Activated CD8-positive, alpha-beta memory T cell treated with anti-CD3 and anti-CD28 coated beads for 36 hours (primary cell): ENCODE results near the gene CADM3. TPM values are rescaled to one million over a fixed set of nuclear protein-coding genes. Genes with fewer than 3 reads are reported as not detected.

Experiments used
- CTCF ChIA-PET: fragments of 350-600 bp; sonication (Branson Sonifier 250); formaldehyde crosslinking; loops from one replicate; lab custom pipeline; 2021; ENCODE audit warnings: antibody characterized with exemption; lab: Charles Lee
- POLR2A ChIA-PET: fragments of 350-600 bp; sonication (Branson Sonifier 250); formaldehyde crosslinking; loops from one replicate; lab custom pipeline; 2021; ENCODE audit warnings: antibody characterized with exemption; lab: Charles Lee
- total RNA-seq, 2 experiments: library from RNA; stranded (reverse); gene quantifications; one replicate each; pipeline ENCODE4 v1.2.3, GENCODE V29; 2021

The CADM3 gene
- total RNA-seq, 2 experiments from 2014 or later: not detected

GRCh38 chr1:159171688-159172501 lies 480 bp downstream of the CADM3 start:
- POLR2A ChIA-PET: no interaction called here
- CTCF ChIA-PET: no interaction called here

- ChIA-PET CTCF (no interaction called here), POLR2A (no interaction called here)
Measured at GRCh38 chr1:159172614-159173291, 1.3 kb downstream of the CADM3 start.

- CTCF ChIA-PET: interaction anchor here (1.5 kb wide), 1 partner anchor 42 kb away, joined by 3 read pairs; no protein-coding TSS in a partner anchor
- POLR2A ChIA-PET: no interaction called here
Measured at GRCh38 chr1:159173320-159173719, 1.9 kb downstream of the CADM3 start.

GRCh38 chr1:159175571-159175970 lies 4.2 kb downstream of the CADM3 start:
- ChIA-PET CTCF (no interaction called here), POLR2A (no interaction called here)

GRCh38 chr1:159177272-159177907 lies 6.0 kb downstream of the CADM3 start:
- CTCF ChIA-PET: no interaction called here
- POLR2A ChIA-PET: no interaction called here

GRCh38 chr1:159179906-159180305 lies 8.5 kb downstream of the CADM3 start:
- POLR2A ChIA-PET: no interaction called here
- CTCF ChIA-PET: no interaction called here

- POLR2A ChIA-PET: no interaction called here
- CTCF ChIA-PET: no interaction called here
Measured at GRCh38 chr1:159180516-159180915, 9.1 kb downstream of the CADM3 start.

GRCh38 chr1:159181328-159182024 lies 10.1 kb downstream of the CADM3 start:
- ChIA-PET CTCF (no interaction called here), POLR2A (no interaction called here)

- POLR2A ChIA-PET: no interaction called here
- CTCF ChIA-PET: no interaction called here
Measured at GRCh38 chr1:159184201-159184600, 12.8 kb downstream of the CADM3 start.

GRCh38 chr1:159185121-159185520 lies 13.7 kb downstream of the CADM3 start:
- POLR2A ChIA-PET: no interaction called here
- CTCF ChIA-PET: no interaction called here

- CTCF ChIA-PET: no interaction called here
- POLR2A ChIA-PET: no interaction called here
Measured at GRCh38 chr1:159187033-159187432, 15.6 kb downstream of the CADM3 start.

GRCh38 chr1:159187647-159188374 lies 16.4 kb downstream of the CADM3 start:
- ChIA-PET CTCF (no interaction called here), POLR2A (no interaction called here)

- CTCF ChIA-PET: no interaction called here
Measured at GRCh38 chr1:159188375-159188788, 17.0 kb downstream of the CADM3 start.

GRCh38 chr1:159190441-159190840 lies 19.0 kb downstream of the CADM3 start:
- CTCF ChIA-PET: no interaction called here

More at GRCh38 chr1:159188375-159188788, 17.0 kb downstream of the CADM3 start:
- POLR2A ChIA-PET: no interaction called here

GRCh38 chr1:159196543-159196942 lies 25.1 kb downstream of the CADM3 start:
- ChIA-PET POLR2A (no interaction called here), CTCF (interaction anchor here (3.5 kb wide), 1 partner anchor 11 kb away, joined by 17 read pairs; no protein-coding TSS in a partner anchor)

More at GRCh38 chr1:159190441-159190840, 19.0 kb downstream of the CADM3 start:
- POLR2A ChIA-PET: no interaction called here

GRCh38 chr1:159197561-159198557 lies 26.4 kb downstream of the CADM3 start:
- POLR2A ChIA-PET: no interaction called here
- CTCF ChIA-PET: interaction anchor here (1.0 to 3.5 kb wide), 8 partner anchors 10 to 129 kb away, joined by 3 to 17 read pairs (median 4); no protein-coding TSS in a partner anchor

GRCh38 chr1:159199901-159200300 lies 28.5 kb downstream of the CADM3 start:
- CTCF ChIA-PET: no interaction called here
- POLR2A ChIA-PET: no interaction called here

- CTCF ChIA-PET: interaction anchor here (0.6 kb wide), 1 partner anchor 9 kb away, joined by 3 read pairs; no protein-coding TSS in a partner anchor
- POLR2A ChIA-PET: no interaction called here
Measured at GRCh38 chr1:159200769-159201168, 29.4 kb downstream of the CADM3 start.
